ENCODE data around the gene CNTNAP2.

DNA sequence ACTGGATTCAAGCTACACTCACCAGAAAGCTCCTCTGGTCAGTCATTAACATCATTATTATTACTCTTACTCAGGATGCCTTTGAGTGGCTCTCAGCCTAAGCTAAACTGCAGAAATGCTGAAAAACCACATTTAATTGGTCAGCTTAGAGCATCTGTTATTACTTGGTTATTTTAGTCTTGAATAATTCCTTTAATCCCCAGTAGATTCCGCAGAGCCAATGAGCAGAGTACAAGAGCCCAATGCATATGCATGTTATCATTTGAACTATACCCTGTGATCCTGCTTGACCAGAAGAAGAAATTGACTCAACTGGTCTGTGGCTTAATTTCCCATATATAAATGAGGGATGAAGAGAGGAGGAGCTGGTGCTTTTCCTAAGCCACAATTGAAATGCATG is 2056.3 kb downstream of the CNTNAP2 start:
- TF ChIP-seq, protein P1, sequence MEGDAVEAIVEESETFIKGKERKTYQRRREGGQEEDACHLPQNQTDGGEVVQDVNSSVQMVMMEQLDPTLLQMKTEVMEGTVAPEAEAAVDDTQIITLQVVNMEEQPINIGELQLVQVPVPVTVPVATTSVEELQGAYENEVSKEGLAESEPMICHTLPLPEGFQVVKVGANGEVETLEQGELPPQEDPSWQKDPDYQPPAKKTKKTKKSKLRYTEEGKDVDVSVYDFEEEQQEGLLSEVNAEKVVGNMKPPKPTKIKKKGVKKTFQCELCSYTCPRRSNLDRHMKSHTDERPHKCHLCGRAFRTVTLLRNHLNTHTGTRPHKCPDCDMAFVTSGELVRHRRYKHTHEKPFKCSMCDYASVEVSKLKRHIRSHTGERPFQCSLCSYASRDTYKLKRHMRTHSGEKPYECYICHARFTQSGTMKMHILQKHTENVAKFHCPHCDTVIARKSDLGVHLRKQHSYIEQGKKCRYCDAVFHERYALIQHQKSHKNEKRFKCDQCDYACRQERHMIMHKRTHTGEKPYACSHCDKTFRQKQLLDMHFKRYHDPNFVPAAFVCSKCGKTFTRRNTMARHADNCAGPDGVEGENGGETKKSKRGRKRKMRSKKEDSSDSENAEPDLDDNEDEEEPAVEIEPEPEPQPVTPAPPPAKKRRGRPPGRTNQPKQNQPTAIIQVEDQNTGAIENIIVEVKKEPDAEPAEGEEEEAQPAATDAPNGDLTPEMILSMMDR (IDR thresholded peaks at IDR 0.05; ENCODE audit: low read depth, low read length, missing input control): no peak
- TF ChIP-seq YY1 (IDR thresholded peaks at IDR 0.05): no peak
- no peak for TF ChIP-seq JUND (IDR thresholded peaks at IDR 0.05)
